GM04504 (cell line): Measurements from ENCODE around the gene IP6K2.

Experiments used
- DNase-seq: peaks from one replicate; pipeline ENCODE4 v3.0.0-alpha.2; 2012; ENCODE audit warnings: low read depth

IP6K2 gene

GRCh38 chr3:48663489-48664312, 53.3 kb downstream of the IP6K2 start:
- DNase-seq = peak; percentile 97

GRCh38 chr3:48662753-48663488, 54.1 kb downstream of the IP6K2 start, which contains the start of gene CELSR3:
CELSR3 (minus strand) TSS chr3:48662886; CDS start chr3:48662634, 252 bp downstream.
- DNase-seq = peak; percentile 81

- DNase-seq = no peak
Observed at GRCh38 chr3:48662145-48662752, 54.8 kb downstream of the IP6K2 start.

GRCh38 chr3:48661501-48662144, 55.4 kb downstream of the IP6K2 start:
- no peak for DNase-seq

GRCh38 chr3:48660800-48661400, 56.1 kb downstream of the IP6K2 start:
- DNase-seq = no peak

GRCh38 chr3:48656841-48657281, 60.2 kb downstream of the IP6K2 start:
- no peak for DNase-seq

GRCh38 chr3:48656061-48656840, 60.8 kb downstream of the IP6K2 start:
- DNase-seq = no peak

- DNase-seq = no peak
Observed at GRCh38 chr3:48655606-48656005, 61.4 kb downstream of the IP6K2 start.

- DNase-seq = no peak
Observed at GRCh38 chr3:48655063-48655462, 62.0 kb downstream of the IP6K2 start.

GRCh38 chr3:48652923-48653715, 63.9 kb downstream of the IP6K2 start:
- DNase-seq = no peak

- no peak for DNase-seq
Observed at GRCh38 chr3:48651771-48652170, 65.2 kb downstream of the IP6K2 start.

- DNase-seq = no peak
Observed at GRCh38 chr3:48650723-48651122, 66.3 kb downstream of the IP6K2 start.

GRCh38 chr3:48648188-48648850, 68.7 kb downstream of the IP6K2 start:
- no peak for DNase-seq

- DNase-seq = no peak
Observed at GRCh38 chr3:48647714-48648113, 69.3 kb downstream of the IP6K2 start.

GRCh38 chr3:48644898-48645760, 71.9 kb downstream of the IP6K2 start:
- DNase-seq = no peak

GRCh38 chr3:48642605-48643004, 74.4 kb downstream of the IP6K2 start:
- DNase-seq = no peak

- no peak for DNase-seq
Observed at GRCh38 chr3:48641396-48641795, 75.6 kb downstream of the IP6K2 start.

GRCh38 chr3:48639944-48640606, 76.9 kb downstream of the IP6K2 start:
- no peak for DNase-seq
